ENCODE results near the gene PKM.

PKM gene

DNA sequence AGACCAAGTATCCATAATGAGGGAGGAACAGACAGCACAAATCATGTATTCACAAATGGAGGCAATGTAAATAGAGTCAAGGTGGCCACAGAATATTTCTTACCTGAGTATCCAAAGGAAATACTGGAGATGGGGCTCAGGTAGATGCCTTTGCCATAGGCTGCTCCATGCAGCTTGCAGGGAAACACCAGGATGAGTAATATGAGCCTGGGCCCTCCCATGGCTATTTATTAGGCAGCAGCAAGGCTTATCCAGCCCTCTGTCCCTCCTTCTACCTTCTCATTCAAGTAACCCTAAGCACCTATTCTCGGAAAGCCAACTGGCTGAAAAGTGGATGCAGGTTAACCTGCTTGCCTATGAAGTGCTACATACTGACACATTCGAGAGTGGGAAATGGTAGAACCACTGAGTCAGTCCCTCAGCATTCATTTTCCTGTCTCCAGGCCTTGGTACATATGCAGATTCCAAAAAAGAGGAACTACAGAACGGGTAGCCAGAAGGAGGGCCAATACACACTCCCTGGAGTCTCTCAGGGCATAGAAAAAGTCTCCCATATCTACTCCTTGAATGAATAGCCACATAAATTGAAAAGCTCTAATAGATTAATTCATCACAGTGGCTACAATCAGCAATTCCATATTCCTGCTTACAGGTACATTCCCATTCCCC is 18.3 kb upstream of the PKM start:
- ChIA-PET POLR2A (no interaction called here), CTCF (interaction anchor here (1.4 kb wide), 2 partner anchors 9 to 19 kb away, joined by 4 read pairs; no protein-coding TSS in a partner anchor)
- TF ChIP-seq, protein P1, sequence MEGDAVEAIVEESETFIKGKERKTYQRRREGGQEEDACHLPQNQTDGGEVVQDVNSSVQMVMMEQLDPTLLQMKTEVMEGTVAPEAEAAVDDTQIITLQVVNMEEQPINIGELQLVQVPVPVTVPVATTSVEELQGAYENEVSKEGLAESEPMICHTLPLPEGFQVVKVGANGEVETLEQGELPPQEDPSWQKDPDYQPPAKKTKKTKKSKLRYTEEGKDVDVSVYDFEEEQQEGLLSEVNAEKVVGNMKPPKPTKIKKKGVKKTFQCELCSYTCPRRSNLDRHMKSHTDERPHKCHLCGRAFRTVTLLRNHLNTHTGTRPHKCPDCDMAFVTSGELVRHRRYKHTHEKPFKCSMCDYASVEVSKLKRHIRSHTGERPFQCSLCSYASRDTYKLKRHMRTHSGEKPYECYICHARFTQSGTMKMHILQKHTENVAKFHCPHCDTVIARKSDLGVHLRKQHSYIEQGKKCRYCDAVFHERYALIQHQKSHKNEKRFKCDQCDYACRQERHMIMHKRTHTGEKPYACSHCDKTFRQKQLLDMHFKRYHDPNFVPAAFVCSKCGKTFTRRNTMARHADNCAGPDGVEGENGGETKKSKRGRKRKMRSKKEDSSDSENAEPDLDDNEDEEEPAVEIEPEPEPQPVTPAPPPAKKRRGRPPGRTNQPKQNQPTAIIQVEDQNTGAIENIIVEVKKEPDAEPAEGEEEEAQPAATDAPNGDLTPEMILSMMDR (IDR thresholded peaks at IDR 0.05; ENCODE audit: control extremely low read depth, extremely low read depth, low read depth, missing control alignments): no peak
- DNase-seq (ENCODE audit: extremely low spot score): no peak

DNA sequence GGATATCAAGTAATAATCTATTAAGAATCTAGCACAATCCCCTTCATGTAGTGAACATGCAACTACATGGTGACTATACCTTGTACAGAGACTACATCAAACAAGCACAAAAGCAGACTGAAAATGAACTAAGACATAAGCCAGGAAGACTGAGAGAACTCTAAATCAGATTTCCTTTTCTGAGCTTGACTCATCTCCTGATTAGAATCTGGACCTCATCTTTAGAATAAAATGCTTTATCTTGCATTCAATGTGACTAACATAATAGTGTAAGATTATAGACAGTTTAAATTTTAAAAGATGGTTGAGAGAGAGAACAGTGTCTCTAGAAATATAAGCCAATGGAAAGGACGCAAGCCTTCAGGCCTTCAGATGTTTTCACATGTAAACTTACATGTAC is 17.5 kb upstream of the PKM start:
- TF ChIP-seq, protein P1 (IDR thresholded peaks at IDR 0.05; ENCODE audit: control extremely low read depth, extremely low read depth, low read depth, missing control alignments): no peak
- CTCF ChIA-PET: interaction anchor here (1.4 kb wide), 1 partner anchor 8 kb away, joined by 4 read pairs; no protein-coding TSS in a partner anchor
- POLR2A ChIA-PET: no interaction called here
- DNase-seq (ENCODE audit: extremely low spot score): no peak

DNA sequence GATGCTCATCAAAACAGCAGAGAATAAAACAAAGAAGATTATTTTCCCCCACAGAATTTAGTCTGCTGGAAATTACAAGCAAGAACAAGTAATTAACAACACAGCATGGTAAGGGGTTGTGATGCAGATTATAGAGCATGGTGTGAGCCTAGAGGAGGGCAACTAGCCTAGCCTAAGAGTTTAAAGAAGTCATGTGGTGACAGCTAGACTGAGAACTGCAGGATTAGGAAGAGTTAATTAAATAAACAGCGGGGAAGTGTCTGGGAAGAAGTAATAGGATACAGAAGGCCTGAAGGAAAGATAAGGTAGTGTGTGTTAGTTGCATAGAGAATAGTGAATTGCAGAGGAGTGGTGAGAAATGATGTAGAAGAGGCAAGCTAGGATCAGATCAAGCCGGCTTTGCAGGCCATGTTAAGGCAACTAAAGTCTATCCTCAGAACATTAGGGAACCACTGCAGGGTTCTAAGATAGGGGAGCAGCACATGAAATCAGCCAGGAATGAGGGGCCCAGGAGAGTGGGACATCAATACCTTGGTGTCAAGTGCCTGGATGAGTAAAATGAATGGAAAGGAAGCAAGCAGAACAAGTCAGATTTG is 11.9 kb upstream of the PKM start:
- TF ChIP-seq, protein P1 (IDR thresholded peaks at IDR 0.05; ENCODE audit: control extremely low read depth, extremely low read depth, low read depth, missing control alignments): no peak
- CTCF ChIA-PET: interaction anchor here (1.2 to 5.3 kb wide), 3 partner anchors 11 to 43 kb away, joined by 5 to 28 read pairs (median 7); no protein-coding TSS in a partner anchor
- POLR2A ChIA-PET: no interaction called here
- DNase-seq (ENCODE audit: extremely low spot score): no peak

DNA sequence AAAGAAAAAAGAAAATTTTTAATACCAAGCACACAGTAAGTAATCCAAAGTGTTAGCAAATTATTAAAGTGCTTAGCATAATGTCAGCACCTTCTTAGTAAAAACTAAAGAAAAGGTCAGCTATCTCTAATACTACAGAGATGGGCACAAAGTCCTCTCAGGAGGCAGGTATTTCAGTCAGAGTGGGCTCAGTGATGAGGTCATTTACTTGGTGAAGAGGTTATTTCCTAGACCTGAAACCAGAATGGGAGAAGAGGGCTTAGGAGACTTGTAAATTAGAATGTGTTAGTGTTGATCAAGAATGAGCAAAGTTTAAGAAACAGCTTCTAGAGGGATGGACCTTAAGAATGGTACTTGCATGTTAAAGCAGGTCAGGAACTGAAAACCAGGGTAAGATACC is 8.7 kb upstream of the PKM start:
- ChIA-PET POLR2A (interaction anchor here (0.6 kb wide), 1 partner anchor 134 kb away, joined by 5 read pairs; no protein-coding TSS in a partner anchor), CTCF (interaction anchor here (0.8 to 5.3 kb wide), 4 partner anchors 9 to 39 kb away, joined by 3 to 28 read pairs (median 4); no protein-coding TSS in a partner anchor)
- TF ChIP-seq, protein P1 (IDR thresholded peaks at IDR 0.05; ENCODE audit: control extremely low read depth, extremely low read depth, low read depth, missing control alignments): no peak
- no peak for DNase-seq (ENCODE audit: extremely low spot score)

DNA sequence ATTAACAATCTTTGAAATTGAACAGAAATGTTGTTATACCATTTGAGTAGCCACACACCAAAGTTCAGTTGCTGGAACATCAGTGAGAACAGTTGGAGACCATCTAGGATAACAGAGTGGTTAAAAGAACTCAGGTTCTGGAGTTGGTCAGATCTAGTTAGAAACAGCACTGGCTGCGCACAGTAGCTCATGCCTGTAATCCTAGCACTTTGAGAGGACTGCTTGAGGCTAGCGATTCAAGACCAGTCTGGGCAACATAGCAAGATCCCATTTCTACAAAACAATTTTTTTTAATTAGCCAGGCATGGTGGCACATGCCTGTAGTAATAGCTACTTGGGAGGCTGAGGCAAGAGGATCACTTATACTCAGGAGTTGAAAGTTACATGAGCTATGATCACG is 7.6 kb upstream of the PKM start:
- POLR2A ChIA-PET: interaction anchor here (1.8 kb wide), 1 partner anchor 11 kb away, joined by 20 read pairs; no protein-coding TSS in a partner anchor
- TF ChIP-seq, protein P1 (IDR thresholded peaks at IDR 0.05; ENCODE audit: control extremely low read depth, extremely low read depth, low read depth, missing control alignments): no peak
- DNase-seq (ENCODE audit: extremely low spot score): no peak
- CTCF ChIA-PET: interaction anchor here (0.8 to 5.3 kb wide), 5 partner anchors 11 to 45 kb away, joined by 3 to 28 read pairs (median 3); no protein-coding TSS in a partner anchor

DNA sequence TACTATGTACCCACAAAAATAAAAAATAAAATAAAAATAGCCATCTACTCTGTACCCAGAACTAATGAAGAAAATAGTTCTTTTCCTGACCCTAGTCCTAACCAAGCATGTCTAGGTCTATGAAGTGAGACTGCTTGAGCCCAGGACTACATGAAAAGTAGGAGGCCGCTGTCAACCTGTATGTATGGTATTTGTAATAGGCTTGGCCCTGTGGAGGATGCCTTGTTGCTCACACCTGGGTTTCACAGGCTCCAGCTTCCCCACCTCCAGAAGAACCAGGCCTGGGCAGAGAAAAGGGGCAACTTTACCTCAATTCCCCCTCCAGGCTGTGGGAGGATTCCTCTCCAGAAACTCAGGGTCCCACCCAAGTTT is 6.8 kb upstream of the PKM start:
- POLR2A ChIA-PET: interaction anchor here (1.8 kb wide), 1 partner anchor 10 kb away, joined by 20 read pairs; no protein-coding TSS in a partner anchor
- TF ChIP-seq, protein P1 (IDR thresholded peaks at IDR 0.05; ENCODE audit: control extremely low read depth, extremely low read depth, low read depth, missing control alignments): no peak
- no peak for DNase-seq (ENCODE audit: extremely low spot score)
- CTCF ChIA-PET: interaction anchor here (1.5 to 5.3 kb wide), 3 partner anchors 11 to 44 kb away, joined by 3 to 28 read pairs (median 6); no protein-coding TSS in a partner anchor

Data from GM10248 (cell line).